HG02588 (cell line): ENCODE results near the gene DEAF1.

Experiments used
- ATAC-seq: cut with Tn5 transposase; IDR thresholded peaks from one replicate; pipeline ENCODE4 v1.9.1; 2021; ENCODE audit warnings: mild to moderate bottlenecking, moderate library complexity; ENCODE audit not compliant: unreplicated experiment

DEAF1 gene

GRCh38 chr11:721741-722345, 26.8 kb upstream of the DEAF1 start:
- ATAC-seq: no peak

- ATAC-seq: no peak
Observed at GRCh38 chr11:721247-721740, 26.3 kb upstream of the DEAF1 start.

- no peak for ATAC-seq
Observed at GRCh38 chr11:720642-721246, 25.7 kb upstream of the DEAF1 start.

- no peak for ATAC-seq
Observed at GRCh38 chr11:720017-720641, 25.1 kb upstream of the DEAF1 start.

GRCh38 chr11:719214-720016, 24.4 kb upstream of the DEAF1 start:
- no peak for ATAC-seq

- no peak for ATAC-seq
Observed at GRCh38 chr11:714436-714835, 19.4 kb upstream of the DEAF1 start.

- no peak for ATAC-seq
Observed at GRCh38 chr11:709109-709997, 14.3 kb upstream of the DEAF1 start.

GRCh38 chr11:708511-708910, 13.5 kb upstream of the DEAF1 start:
- no peak for ATAC-seq

- ATAC-seq: no peak
Observed at GRCh38 chr11:707817-708420, 12.9 kb upstream of the DEAF1 start.

- ATAC-seq: no peak
Observed at GRCh38 chr11:706957-707816, 12.2 kb upstream of the DEAF1 start.

- ATAC-seq: no peak
Observed at GRCh38 chr11:706439-706956, 11.5 kb upstream of the DEAF1 start.

- no peak for ATAC-seq
Observed at GRCh38 chr11:705646-706438, 10.8 kb upstream of the DEAF1 start, which contains the start of gene EPS8L2. Gene EPS8L2 (plus strand): TSS chr11:706231. CDS start chr11:709408, 3,177 bp downstream.

- ATAC-seq: no peak
Observed at GRCh38 chr11:704781-705645, 10.0 kb upstream of the DEAF1 start.

- ATAC-seq: no peak
Observed at GRCh38 chr11:704228-704674, 9.2 kb upstream of the DEAF1 start.

GRCh38 chr11:703506-703905, 8.5 kb upstream of the DEAF1 start:
- no peak for ATAC-seq

- no peak for ATAC-seq
Observed at GRCh38 chr11:702462-703461, 7.7 kb upstream of the DEAF1 start.
